GM12875 (cell line): ENCODE data around the gene PHF14.

Source experiments
- H3K4me3 ChIP-seq: one replicate; pipeline ENCODE4 v1.5.1; 2011; ENCODE audit warnings: low read depth, low read length, control low read depth
- CTCF ChIP-seq: IDR thresholded peaks from 2 replicates; pipeline ENCODE4 v1.5.1; 2011; ENCODE audit warnings: low read depth, mild to moderate bottlenecking, control low read depth, inconsistent platforms, low read length, moderate library complexity, borderline replicate concordance; ENCODE audit not compliant: insufficient read depth

The PHF14 gene

GRCh38 chr7:11005202-11005601 is 31.5 kb downstream of the PHF14 start:
- H3K4me3 ChIP-seq = no peak overlapping the region
- no peak for TF ChIP-seq CTCF

- no peak for TF ChIP-seq CTCF
- H3K4me3 ChIP-seq = no peak overlapping the region
Measured at GRCh38 chr7:11006291-11006690, 32.6 kb downstream of the PHF14 start.

- TF ChIP-seq CTCF = no peak
- no peak overlapping the region for H3K4me3 ChIP-seq
Measured at GRCh38 chr7:11009631-11010030, 36.0 kb downstream of the PHF14 start.

- no peak overlapping the region for H3K4me3 ChIP-seq
- no peak for TF ChIP-seq CTCF
Measured at GRCh38 chr7:11021468-11021867, 47.8 kb downstream of the PHF14 start.

- no peak overlapping the region for H3K4me3 ChIP-seq
- TF ChIP-seq CTCF = no peak
Measured at GRCh38 chr7:11026452-11027359, 53.0 kb downstream of the PHF14 start.

GRCh38 chr7:11035661-11036060 is 62.0 kb downstream of the PHF14 start:
- no peak for TF ChIP-seq CTCF
- H3K4me3 ChIP-seq = no peak overlapping the region

- H3K4me3 ChIP-seq = no peak overlapping the region
- TF ChIP-seq CTCF = no peak
Measured at GRCh38 chr7:11039974-11040373, 66.3 kb downstream of the PHF14 start.
